ENCODE data around the gene SPOCK2. TPM values are rescaled to one million over a fixed set of nuclear protein-coding genes. Genes with fewer than 3 reads are reported as not detected.
"Not testable (repeated sequence)": the region's sequence is repeated elsewhere in the genome, so short reads cannot be mapped to it uniquely, and the experiment has no call there.

The SPOCK2 gene
- total RNA-seq, 1 donor from 2014 or later: 187 TPM

DNA sequence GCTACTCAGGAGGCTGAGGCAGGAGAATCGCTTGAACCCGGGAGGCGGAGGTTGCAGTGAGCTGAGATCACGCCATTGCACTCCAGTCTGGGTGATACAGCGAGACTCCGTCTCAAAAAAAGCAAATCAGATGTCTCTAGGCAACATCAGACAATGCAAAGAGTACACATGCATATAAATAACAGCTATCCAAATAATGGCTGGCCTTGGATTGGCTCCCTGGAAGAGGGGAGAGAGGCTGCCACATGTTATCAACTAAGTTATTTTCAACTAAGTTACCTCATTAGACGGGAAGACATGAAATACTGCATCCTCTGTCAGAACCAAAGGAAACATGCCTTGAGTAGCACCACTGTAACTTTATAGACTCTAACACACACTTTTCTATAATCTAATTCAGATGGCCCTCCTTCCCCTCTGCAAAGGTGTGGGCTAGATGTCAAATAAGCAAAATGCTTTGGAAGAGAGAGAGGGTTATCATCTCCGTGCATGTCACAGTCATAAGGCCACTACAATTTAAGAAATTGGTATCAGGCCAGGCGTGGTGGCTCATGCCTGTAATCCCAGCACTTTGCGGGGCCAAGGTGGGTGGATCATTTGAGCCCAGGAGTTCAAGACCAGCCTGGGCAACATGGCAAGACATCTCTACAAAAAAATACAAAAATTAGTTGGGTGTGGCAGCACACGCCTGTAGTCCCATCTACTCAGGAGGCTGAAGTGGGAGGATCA, 22.5 kb upstream of the SPOCK2 start:
- TF ChIP-seq, protein P1, sequence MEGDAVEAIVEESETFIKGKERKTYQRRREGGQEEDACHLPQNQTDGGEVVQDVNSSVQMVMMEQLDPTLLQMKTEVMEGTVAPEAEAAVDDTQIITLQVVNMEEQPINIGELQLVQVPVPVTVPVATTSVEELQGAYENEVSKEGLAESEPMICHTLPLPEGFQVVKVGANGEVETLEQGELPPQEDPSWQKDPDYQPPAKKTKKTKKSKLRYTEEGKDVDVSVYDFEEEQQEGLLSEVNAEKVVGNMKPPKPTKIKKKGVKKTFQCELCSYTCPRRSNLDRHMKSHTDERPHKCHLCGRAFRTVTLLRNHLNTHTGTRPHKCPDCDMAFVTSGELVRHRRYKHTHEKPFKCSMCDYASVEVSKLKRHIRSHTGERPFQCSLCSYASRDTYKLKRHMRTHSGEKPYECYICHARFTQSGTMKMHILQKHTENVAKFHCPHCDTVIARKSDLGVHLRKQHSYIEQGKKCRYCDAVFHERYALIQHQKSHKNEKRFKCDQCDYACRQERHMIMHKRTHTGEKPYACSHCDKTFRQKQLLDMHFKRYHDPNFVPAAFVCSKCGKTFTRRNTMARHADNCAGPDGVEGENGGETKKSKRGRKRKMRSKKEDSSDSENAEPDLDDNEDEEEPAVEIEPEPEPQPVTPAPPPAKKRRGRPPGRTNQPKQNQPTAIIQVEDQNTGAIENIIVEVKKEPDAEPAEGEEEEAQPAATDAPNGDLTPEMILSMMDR (IDR thresholded peaks at IDR 0.05): no peak
- H3K27me3 ChIP-seq: no peaks in the 10 kb centered on the region
- no peaks in the 10 kb centered on the region for H3K36me3 ChIP-seq
- H3K9me3 ChIP-seq: no peaks in the 10 kb centered on the region
- ATAC-seq (no peak), DNase-seq (no peak)
- H3K4me3 ChIP-seq: no peak overlapping the region
- intact Hi-C loops (cut with DNase I): no loop called here
- H3K4me1 ChIP-seq: peaks cover 8% of the 10 kb centered on the region
- H3K27ac ChIP-seq: no peak overlapping the region

GRCh38 chr10:72109636-72110157, 21.3 kb upstream of the SPOCK2 start:
- TF ChIP-seq, protein P1 (IDR thresholded peaks at IDR 0.05): no peak
- ATAC-seq: no peak
- H3K4me1 ChIP-seq: peaks cover 8% of the 10 kb centered on the region
- H3K27ac ChIP-seq: peak overlapping the region; percentile 18
- DNase-seq: no peak
- intact Hi-C loops (cut with DNase I): no loop called here
- H3K27me3 ChIP-seq: no peaks in the 10 kb centered on the region
- H3K4me3 ChIP-seq: no peak overlapping the region
- H3K9me3 ChIP-seq: no peaks in the 10 kb centered on the region
- H3K36me3 ChIP-seq: no peaks in the 10 kb centered on the region

- Histone ChIP-seq H3K27ac (peak overlapping the region; percentile 18), H3K4me1 (peaks cover 8% of the 10 kb centered on the region), H3K4me3 (no peak overlapping the region), H3K9me3 (no peaks in the 10 kb centered on the region), H3K36me3 (no peaks in the 10 kb centered on the region), H3K27me3 (no peaks in the 10 kb centered on the region)
- ATAC-seq (no peak), DNase-seq (no peak)
- intact Hi-C loops (cut with DNase I): no loop called here
- TF ChIP-seq, protein P1 (IDR thresholded peaks at IDR 0.05): no peak
These were observed 20.7 kb upstream of the SPOCK2 start for GRCh38 chr10:72108830-72109635.

DNA sequence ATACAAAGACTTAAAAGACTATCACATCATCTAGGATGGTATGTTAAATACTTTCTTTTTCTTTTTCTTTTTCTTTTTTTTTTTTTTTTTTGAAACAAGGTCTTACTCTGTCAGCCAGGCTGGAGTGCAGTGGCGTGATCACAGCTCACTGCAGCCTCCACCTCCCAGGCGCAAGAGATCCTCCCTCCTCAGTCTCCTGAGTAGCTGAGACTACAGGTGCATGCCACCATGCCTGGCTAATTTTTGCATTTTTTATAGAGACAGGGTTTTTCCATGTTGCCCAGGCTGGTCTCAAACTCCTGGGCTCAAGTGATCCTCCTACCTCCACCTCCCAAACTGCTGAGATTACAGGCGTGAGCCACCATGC, 19.6 kb upstream of the SPOCK2 start:
- H3K27ac ChIP-seq: peak overlapping the region; percentile 60
- DNase-seq; H3K27me3 ChIP-seq; H3K4me3 ChIP-seq; ATAC-seq; H3K4me1 ChIP-seq; intact Hi-C loops (cut with DNase I); H3K9me3 ChIP-seq; H3K36me3 ChIP-seq: not testable (repeated sequence)

DNA sequence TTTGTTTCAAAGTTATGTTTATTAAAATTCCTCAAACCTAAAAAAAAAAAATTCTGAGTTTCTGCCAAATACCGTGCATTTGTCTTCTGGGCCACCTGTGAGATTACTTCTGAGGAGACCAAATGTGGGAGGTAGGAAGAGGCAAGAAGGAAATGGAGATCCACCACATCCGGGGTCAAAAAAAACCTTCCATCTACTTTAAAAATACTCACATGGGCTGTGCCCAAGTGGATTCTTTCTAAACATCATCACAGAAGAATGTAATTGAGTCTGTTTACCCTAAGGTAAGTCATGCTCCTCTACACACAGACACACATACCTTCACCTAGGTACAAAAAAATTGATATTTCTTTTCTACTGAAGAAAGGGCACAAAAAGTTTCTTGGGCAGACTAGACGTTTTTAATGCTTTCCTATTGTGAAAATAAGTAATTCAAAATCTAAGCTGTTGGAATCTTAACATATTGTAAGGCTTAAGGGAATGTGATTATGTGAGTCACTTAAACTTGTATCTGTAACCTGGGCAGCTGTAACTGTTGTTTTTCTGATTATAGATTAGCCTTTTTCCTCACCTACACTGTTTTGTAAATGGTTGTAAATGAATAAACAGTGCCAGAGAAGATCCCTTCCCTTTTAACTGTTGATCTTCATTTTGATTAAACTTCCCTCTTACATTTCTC, 19.1 kb upstream of the SPOCK2 start:
- H3K27ac ChIP-seq: peak overlapping the region; percentile 60

More for the DNA sequence above, 19.1 kb upstream of the SPOCK2 start:
- H3K27me3 ChIP-seq: no peaks in the 10 kb centered on the region
- no peaks in the 10 kb centered on the region for H3K9me3 ChIP-seq
- TF ChIP-seq, protein P1 (IDR thresholded peaks at IDR 0.05): no peak
- intact Hi-C loops (cut with DNase I): no loop called here
- ATAC-seq (peak; percentile 84), DNase-seq (no peak)
- no peak overlapping the region for H3K4me3 ChIP-seq
- H3K4me1 ChIP-seq: peaks cover 8% of the 10 kb centered on the region
- peaks cover 2% of the 10 kb centered on the region for H3K36me3 ChIP-seq
